HG03575 (cell line): ENCODE results near the gene ADAMTS17.

Experiments
- ATAC-seq: cut with Tn5 transposase; IDR thresholded peaks from one replicate; pipeline ENCODE4 v1.9.1; 2021; ENCODE audit not compliant: unreplicated experiment, insufficient number of reproducible peaks, low FRiP score; ENCODE audit errors: extremely low read depth

Gene ADAMTS17

DNA sequence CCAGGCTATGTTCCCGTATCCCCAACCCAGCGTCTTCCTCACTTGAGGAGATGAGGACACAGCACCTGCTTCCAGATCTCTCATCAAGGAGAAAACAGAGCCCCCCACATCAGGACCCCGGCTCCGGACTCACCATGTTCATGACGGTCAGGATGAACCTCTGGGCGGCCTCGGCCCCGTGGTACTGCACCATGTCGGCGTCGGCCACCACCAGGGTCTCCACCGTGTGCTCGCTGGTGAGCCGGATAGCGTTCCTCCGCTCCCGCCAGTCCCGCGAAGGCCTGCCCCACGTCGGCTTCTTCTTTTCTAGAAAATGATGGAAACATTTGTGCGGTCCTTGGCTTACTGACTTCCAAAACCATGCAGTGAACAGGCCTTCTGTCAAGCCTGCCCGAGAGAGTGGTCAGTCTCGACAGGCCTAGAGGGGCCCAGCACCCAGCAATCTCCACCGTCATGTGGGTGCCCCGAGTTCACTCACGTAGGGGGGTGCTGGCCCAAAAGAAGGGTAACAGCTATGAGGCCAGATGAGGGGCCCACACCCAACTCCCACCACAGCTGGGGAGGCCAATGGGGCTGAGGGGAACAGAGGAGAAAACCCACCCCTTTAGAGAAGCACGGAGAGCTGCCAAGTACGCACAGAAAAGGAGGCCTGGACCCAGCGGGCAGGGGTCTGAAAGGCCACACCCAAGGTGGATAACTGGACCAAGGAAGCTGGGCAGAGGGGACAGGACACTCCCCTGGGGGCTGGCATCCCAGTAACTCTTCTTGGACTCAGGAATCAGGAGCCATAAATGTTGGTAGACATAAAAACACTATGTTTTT lies 60.5 kb downstream of the ADAMTS17 start:
- no peak for ATAC-seq

DNA sequence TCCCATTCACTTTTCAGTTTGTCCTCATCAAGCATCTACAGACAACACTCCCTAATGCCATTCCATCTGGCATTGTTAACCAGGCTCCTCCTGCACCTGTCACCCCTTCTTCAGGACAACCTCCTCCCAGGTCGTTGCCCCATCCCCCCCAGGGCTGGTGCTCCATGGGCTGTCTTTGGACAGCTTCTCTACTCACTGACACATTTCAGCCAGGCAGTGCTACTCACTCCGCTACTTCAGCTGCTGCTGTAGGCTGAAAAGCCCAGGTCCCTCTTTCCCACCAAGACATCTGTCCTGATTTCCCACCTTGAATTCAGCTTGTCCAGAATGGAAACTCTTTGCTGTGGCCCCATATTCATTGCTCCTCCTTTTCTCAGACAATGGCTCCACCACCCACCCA lies 61.9 kb downstream of the ADAMTS17 start:
- ATAC-seq = no peak

DNA sequence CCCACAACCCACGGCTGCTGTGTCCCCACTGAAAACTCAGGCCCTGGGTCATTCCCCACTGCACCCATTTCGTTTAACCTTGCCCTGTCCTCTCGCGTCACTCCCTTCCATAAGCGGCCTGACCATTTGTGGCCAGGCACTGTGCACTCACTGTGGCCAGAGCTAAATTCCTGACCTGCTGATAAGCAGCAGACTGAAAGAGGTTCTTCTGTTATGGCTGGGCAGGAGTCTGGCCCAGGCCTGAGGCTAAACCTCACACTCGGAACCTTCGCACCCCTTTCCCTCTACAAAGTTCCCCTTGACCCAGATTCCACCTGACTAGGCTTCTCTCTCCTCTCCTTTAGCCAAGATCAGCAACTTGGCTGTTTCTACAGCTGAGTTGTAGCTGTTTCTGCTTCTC lies 62.3 kb downstream of the ADAMTS17 start:
- ATAC-seq = no peak

DNA sequence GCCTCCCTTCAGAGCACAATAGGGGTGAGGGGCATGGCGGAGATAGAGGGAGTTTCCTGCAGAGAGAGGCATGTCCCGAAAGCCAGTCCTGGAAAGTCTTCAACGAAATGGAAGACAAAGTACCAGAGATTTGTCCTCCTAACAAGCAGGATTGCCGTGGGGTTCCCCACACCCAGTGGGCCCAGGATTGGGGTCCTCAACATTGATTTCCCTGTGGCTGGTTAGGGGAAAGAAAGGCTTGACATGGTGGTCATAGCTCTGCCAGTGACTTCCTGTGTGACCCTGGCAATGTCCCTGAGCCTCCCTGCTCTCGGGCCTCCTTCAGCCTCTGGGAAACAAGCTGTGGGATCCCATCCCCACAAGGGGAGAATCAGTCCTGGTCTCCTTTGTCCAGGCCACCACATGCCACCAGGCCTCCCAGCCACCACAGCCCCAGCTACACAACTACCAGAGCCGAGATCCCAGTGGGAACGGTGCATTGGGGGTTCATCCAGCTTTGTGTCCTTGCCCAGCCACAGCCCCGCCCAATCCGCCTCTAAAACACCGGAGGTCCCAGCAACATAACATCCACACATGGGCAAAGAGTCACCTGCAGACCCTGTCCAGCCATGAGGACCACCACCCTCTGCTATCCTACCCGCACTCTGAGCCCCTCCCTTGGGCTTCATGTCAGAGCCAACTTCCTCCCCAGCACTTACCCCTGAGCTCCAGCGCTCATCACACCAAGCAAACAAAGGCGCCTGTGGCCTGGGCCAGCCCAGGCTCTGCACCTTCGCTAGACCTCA lies 63.0 kb downstream of the ADAMTS17 start:
- no peak for ATAC-seq

DNA sequence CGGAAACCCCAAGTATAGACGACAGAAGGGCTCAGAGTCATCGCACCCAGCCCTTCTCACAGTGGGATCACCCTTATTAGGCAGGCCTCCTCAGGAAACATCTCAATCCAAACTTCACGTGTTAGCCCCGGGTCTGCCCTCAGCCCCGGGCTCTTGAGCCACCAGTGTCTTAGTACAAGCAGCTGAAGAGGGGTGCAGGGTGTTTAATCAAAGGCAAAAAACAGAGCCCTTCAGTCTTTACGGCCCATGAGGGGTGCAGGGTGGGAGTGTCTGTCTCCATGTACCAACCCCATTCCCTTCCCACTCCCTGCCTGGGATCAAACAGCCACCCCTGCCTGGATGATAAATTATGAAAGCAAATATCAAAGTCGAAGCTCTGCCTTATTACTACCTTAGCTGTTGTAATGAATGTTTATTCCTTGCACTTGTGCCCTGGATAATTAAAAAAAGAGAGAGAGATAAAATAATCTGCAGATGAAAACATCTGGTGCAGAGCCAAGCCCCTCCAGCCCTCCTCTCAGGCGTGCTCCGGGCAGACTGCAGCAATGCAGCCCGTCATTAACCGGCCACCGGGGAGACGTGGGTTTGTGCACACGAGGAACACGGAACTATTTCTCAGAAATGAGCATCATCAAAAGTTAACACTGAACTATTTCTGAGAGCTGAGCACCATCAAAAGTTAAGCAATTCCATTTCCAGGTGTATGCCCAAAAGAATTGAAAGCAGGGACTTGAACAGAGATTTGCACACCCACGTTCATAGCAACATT lies 64.5 kb downstream of the ADAMTS17 start:
- no peak for ATAC-seq

DNA sequence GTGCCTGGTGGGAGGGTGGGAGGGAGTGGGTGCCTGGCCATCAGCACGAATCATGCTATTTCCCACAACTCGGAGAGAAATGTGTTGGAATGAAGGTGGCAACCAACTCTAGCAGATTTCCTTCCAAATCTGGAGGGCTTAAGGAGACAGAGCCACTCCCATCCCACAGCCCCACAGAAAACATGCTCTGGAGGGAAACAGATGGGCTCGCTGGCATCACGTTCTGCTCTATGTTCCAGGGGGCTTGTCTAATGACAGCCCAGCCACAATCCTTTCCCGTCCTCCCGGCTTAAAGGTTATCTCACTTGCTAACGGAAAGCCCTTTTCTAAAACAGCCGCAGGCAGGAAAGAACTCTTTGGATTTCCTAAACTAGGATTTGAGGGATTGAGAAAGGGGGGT lies 65.3 kb downstream of the ADAMTS17 start:
- no peak for ATAC-seq

DNA sequence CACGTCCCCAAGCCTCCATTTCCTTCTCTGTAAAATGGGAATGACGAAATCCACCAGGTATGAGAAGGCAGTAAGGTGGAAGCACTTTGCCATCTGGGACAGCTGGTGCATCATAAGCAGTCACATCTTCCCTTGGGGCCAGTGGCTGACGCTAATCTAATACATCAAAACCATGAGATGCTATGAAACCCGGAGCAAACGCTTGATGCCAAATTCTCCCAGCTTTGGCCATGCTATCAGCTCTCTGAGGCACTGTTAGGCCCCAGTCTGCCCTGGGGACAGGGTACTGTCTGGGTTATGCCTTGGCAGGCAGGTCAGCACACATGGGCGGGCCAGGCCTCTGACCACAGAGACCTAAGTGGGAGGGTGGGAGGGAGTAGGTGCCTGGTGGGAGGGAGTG lies 66.1 kb downstream of the ADAMTS17 start:
- no peak for ATAC-seq

DNA sequence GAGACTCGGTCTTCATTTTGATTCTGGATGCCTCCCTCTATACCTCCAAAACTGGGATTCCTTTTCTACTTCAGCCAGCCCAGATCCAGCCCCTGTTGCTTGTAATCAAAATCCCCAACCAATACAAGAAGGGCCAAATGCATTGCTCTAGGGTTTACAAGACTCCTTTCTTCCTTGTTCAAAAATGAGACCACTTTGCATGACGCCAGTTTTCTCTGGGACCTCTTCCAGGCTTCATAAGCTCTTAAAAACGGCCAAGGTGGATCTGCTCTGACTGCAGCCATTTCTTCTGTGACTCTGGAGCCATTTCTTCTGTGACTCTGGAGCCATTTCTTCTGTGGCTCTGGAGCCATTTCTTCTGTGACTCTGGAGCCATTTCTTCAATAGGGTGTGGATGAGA lies 71.9 kb downstream of the ADAMTS17 start:
- no peak for ATAC-seq

DNA sequence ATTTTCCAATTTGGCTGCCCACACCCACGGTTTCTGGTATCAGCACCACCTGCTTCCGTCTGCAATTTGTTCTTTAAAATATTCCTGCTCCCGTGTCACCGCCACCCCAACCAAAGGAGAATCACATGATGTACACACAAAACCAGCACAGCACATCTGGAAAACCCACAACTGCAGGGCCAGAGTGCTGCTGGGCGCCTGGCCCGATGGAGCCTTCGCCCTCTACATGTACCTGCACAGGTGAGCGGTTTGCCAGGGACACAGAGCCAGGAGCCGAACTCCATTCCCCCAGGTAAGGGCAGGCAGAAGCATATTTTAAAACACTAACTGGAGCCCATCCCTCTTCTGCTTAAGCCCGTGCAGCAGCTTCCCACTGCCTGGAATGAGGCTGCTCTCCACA lies 75.6 kb downstream of the ADAMTS17 start:
- no peak for ATAC-seq

DNA sequence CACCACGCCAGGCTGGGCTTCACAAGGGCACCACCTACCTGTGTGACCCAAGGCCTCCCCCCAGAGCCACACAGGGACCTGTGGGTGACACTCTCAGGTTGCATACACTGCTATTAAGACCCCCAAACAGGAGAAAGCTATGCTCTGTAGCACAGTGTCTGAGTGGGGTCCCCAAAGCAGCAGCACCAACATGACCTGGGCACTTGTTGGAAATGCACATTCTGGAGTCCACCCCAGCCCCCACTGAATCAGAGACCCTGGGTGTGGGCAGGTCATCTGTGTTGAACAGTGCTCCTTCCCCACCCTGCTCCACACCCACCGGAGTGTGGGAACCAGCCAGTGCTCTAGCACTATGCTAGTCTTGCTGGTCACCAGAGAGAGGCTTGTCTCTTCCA lies 76.1 kb downstream of the ADAMTS17 start:
- ATAC-seq = no peak

DNA sequence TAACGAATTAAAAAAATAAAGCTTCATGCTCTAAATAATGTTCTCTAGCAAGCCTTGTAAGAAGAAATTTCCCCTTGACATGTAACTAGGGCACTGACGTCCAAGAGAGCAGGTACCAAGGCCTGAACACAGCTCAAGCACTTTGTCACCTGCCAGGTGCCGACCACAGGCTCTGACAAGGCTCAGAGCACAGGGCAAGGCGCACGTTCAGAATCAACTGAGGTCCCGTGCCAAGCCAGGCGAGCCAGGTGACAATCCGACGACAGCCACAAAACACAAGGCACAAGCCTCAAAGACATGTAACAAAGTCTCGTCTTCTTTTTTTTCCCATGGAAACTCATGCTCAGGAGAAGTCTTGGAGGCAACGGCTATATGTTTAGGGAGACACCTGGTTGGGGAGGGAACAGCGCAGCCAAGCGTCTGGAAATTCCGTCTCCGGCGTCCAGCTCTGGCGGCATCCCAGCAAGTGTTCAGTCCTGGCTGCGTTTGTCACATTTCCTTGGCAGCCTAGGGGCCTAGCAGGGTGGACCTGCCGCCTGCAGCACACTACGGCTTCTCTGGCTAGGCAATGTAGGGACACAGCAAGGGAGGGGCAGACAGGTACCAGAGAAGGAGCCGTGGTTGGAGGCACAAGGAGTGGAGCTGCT lies 76.7 kb downstream of the ADAMTS17 start:
- no peak for ATAC-seq

DNA sequence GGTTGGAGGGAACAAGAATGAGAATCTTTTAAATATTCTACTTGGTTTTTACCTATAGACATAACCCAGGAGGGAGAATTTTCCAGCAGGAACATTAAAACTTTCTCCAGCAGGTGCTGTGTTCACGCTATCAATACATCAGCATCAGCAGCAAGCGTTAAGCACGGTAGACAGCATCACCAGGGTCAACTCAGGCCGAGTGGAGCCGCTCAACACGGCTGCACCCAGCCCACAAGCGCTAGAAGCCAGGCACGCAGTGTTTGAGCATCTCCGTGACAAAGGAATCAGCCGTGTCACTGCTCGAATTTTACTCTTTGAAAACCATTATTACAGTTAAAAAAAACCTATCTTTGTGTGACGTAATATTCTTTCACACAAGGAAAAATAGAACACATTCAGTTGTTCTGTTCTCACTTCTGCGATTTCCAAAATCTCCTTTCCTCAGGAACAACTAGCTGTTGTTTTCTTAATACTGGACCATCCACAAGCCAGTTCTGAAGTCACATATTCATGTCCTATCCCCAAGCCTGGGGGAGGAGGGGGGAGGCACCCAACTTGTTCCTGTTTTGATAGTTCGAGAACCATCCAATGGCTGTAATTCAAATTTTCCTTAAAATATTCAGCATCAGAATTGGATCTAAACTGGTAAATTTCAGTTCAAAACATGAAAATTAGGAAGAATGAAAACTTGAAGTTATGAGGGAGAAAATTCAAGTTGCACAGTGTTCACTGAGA lies 77.9 kb downstream of the ADAMTS17 start:
- no peak for ATAC-seq

DNA sequence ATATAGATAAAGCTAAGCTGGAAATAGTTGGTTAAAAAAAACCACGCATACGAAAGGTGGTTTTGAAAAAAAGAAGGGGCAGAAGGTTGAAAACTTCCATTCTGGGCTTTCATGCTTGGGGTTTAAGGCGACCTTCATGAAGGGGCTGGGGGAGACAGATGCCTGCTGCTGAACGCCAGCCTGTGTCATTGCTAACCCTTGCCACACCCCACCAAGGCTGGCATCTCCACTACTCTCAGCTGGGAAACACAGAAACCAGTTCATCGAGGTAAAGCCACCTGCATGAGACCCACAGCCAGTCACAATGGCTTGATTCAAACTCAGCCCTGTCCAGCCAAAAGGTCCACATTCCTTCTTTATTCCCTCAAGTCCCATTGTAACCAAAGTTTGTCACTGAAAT lies 78.7 kb downstream of the ADAMTS17 start:
- ATAC-seq = no peak

DNA sequence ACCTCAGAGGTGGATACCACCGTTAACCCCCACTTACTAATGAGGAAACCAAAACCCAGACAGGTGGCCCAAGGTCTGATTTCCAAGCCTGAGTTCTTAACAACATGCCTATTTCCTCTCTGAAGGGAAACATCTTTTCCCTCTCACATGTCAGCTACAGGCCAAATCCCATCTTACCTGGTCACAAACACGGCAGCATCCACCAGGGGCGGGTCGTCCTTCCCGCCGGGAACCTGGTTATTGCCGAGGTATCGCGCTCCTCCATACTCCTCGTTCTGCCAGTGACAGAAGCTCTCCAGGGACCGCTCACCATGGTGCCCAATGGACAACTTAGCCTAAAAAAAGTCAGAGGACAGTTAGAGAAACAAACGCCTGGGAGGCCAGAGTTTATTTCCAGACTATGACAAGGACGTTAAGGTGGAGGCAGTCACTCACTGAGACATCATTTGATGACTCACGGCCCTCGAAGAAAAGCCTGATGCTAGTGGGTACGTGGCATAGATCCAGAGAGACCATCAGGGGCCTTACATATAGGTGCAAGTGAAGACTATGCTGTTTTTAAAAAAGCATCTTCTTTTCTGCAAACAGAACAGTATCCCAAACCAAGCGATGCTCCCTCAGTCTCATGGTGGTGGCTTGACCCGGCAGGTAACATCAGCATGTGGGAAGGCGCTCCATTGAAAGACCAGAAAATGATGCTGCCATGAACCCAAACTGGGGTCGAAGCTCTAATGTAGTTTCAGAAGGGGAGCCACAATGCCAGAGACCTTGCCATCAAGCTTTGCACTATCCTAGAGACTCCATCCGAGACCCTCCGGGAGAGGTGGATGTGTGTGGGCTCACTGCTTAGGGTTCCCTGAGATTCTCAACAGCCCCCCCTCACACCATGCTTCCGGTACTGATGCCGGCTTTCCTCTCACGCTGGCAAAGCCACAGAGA lies 80.2 kb downstream of the ADAMTS17 start:
- no peak for ATAC-seq

DNA sequence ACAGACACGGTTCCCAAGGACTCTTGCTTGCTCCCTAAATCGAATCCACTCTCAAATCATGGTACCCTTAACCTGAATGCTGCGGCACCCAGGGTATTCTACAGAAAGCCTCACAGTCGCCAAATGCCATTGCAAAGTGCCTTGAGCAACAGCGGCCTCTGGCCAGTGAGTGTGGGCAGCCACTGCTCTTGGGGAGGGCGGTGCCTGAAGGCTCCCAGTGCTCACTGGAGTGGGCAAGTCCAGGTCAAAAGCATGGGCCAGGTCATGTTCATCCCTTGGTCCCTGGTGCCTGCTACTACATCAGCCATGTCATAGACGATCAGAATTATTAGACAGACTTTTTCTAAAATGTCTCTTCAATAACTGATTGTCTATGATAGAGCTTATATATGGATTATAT lies 82.5 kb downstream of the ADAMTS17 start:
- no peak for ATAC-seq

DNA sequence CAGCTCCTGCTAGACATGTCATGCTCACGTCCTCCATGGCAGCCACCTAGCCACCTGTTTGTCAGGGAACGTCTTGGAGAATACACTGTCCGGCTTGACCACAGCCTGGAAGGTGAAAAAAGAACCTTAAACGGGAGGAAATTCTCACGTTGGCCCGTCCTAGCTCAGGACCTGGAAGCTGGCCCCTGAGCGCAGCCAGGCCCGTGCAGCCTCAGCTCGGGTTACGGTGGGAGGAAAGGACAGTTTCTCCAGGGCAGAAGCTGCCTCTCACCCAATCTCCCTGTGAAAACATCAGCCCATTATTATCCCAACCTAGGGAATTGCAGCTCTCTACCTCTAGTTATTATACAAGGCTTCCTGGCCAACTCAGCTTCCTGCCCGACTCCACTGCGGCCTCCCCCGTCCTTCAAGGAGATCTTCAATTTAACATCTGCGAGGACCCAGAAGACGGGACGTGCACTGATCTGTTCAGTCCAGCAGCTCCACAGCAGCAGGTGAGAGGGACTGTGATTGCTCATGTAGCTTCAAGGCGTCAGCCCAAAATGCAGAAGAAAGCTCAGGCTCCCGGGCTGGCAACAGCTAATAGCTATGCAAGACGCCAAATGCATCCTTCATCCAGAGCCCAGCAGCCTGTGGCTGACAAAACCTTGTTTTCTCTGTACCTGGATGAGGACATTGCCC lies 84.7 kb downstream of the ADAMTS17 start:
- ATAC-seq = no peak
